Activated CD8-positive, alpha-beta memory T cell treated with anti-CD3 and anti-CD28 coated beads, Interleukin-2, amount 50 U/mL, for 48 hours (primary cell): ENCODE measurements around the gene CABLES2.
"Not testable (repeated sequence)": the region's sequence is repeated elsewhere in the genome, so short reads cannot be mapped to it uniquely, and the experiment has no call there.

ENCODE experiments used
- DNase-seq: peaks from one replicate; pipeline ENCODE4 v3.0.0-alpha.2; 2020

The CABLES2 gene

GRCh38 chr20:62387933-62388635, 19.0 kb downstream of the CABLES2 start:
- no peak for DNase-seq

- no peak for DNase-seq
Measured at GRCh38 chr20:62387219-62387913, 19.7 kb downstream of the CABLES2 start.

- peak; percentile 96 for DNase-seq
Measured at GRCh38 chr20:62386383-62387218, 20.5 kb downstream of the CABLES2 start, which contains the start of gene RPS21. Gene RPS21 (plus strand): TSS chr20:62387103. CDS start chr20:62387339, 236 bp downstream.

GRCh38 chr20:62382306-62383198, 24.5 kb downstream of the CABLES2 start:
- peak; percentile 85 for DNase-seq

GRCh38 chr20:62381842-62382241, 25.2 kb downstream of the CABLES2 start:
- no peak for DNase-seq

GRCh38 chr20:62381202-62381797, 25.8 kb downstream of the CABLES2 start:
- no peak for DNase-seq

- DNase-seq, result no peak
Measured at GRCh38 chr20:62378215-62378614, 28.9 kb downstream of the CABLES2 start.

- DNase-seq, result no peak
Measured at GRCh38 chr20:62377615-62378178, 29.4 kb downstream of the CABLES2 start.

GRCh38 chr20:62377064-62377461, 30.0 kb downstream of the CABLES2 start:
- DNase-seq, result no peak

GRCh38 chr20:62376112-62377063, 30.7 kb downstream of the CABLES2 start:
- DNase-seq, result no peak

GRCh38 chr20:62374331-62375152, 32.5 kb downstream of the CABLES2 start:
- DNase-seq, result no peak

GRCh38 chr20:62373631-62374179, 33.4 kb downstream of the CABLES2 start:
- DNase-seq, result not testable (repeated sequence)

- no peak for DNase-seq
Measured at GRCh38 chr20:62372042-62372993, 34.8 kb downstream of the CABLES2 start.

GRCh38 chr20:62371588-62372041, 35.5 kb downstream of the CABLES2 start:
- no peak for DNase-seq

GRCh38 chr20:62370807-62371587, 36.1 kb downstream of the CABLES2 start:
- no peak for DNase-seq

GRCh38 chr20:62370115-62370806, 36.8 kb downstream of the CABLES2 start:
- DNase-seq, result peak; percentile 78

GRCh38 chr20:62369815-62370114, 37.3 kb downstream of the CABLES2 start:
- DNase-seq, result no peak
